Right renal pelvis (tissue), 4 donors: ENCODE data around the gene MAGEE2. TPM values are rescaled to one million over a fixed set of nuclear protein-coding genes. Genes with fewer than 3 reads are reported as not detected.
"Not testable (repeated sequence)": the region's sequence is repeated elsewhere in the genome, so short reads cannot be mapped to it uniquely, and the experiment has no call there.

ENCODE experiments used
- DNase-seq, 4 donors: peaks; one replicate each; pipeline ENCODE4 v3.0.0-alpha.2; 2013; ENCODE audit warnings: low read depth in 4 of 4, low spot score in 3 of 4, missing footprints in 1 of 4
- polyA plus RNA-seq, 4 donors: library from polyadenylated mRNA; unstranded; fragments of 120-200 nt; gene quantifications; one replicate each; pipeline ENCODE4 v1.2.1, GENCODE V29; 2013; ENCODE audit not compliant: insufficient read length in 4 of 4

MAGEE2 gene, protein sequence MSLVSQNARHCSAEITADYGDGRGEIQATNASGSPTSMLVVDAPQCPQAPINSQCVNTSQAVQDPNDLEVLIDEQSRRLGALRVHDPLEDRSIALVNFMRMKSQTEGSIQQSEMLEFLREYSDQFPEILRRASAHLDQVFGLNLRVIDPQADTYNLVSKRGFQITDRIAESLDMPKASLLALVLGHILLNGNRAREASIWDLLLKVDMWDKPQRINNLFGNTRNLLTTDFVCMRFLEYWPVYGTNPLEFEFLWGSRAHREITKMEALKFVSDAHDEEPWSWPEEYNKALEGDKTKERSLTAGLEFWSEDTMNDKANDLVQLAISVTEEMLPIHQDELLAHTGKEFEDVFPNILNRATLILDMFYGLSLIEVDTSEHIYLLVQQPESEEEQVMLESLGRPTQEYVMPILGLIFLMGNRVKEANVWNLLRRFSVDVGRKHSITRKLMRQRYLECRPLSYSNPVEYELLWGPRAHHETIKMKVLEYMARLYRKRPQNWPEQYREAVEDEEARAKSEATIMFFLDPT
- under 1 TPM; 0.49 to 0.97 (median 0.69) TPM for polyA plus RNA-seq

DNA sequence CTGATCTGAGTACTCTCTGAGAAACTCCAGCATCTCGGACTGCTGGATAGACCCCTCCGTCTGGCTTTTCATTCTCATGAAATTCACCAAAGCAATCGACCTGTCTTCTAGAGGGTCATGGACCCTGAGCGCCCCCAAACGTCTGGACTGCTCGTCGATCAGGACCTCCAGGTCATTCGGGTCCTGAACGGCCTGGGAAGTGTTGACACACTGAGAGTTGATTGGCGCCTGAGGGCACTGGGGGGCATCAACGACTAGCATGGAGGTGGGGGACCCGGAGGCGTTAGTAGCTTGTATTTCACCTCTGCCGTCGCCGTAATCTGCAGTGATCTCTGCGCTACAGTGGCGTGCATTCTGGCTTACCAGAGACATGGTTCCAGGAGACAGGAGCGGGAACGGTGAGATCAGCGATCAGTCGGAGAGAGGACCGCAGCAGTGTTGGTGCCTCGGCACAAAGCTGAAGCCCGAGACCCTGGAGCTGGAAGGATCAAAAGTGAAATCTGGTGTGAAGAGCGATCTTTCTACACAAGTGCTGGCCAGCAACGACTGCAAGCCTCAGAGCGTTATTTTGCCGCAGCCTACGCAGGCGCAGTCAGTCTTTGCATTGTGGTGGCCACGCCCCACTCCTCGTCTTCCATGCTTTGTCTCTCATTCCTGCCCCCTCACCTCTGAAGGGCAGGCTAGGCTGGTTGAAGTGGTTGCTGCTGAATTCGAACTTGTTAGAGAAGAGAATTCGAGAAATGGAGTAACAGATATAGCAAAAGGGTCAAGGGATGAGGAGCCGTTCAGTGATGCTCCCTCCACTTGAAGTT lies at the start of gene MAGEE2:
Gene MAGEE2, minus strand, starts transcription at position 575 of the 812 bp plus-strand sequence. Its CDS starts 203 bp downstream, at position 372.
- DNase-seq: peak in 2 of 4 donors; percentile 3 to 4

DNA sequence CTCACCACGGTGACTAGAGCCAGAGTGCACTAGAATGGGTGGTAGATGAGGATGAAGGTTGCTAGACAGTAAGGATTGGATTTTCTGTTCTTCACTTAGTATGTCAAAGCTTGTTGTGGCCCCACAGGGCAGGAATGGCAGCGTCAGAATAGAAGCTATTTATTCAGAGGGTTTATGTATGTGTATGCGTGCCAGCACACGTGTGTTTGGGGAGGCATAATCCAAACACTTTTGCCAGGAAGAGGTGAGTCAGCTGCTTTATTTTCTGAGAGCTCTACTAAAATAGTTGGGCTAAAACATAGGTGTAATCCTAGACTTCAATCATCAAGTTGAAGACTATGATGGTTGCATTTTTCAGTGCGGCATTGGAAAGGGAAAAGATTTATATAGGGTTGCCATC lies 1.2 kb upstream of the MAGEE2 start:
- no peak for DNase-seq

DNA sequence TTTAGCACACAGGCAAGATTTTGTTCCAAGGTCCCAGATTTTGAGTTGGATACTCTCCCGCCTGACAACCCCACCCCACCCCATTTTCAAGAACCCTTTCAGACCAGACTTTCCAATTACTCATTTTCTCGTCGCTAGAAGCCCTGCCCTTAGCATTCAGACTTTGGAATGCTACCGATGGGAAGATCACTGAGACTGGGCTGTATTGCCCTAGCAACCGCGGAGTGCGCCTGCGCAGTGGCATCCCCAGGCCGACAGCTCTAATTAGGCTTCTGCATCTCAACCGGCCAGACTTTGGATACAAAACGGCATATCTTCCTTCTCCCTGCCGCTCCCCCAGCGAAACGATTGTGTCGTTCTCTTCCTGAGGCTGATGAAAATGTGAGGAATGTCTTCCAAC lies 3.4 kb downstream of the MAGEE2 start:
- DNase-seq: peak in 1 of 4 donors; percentile 1

DNA sequence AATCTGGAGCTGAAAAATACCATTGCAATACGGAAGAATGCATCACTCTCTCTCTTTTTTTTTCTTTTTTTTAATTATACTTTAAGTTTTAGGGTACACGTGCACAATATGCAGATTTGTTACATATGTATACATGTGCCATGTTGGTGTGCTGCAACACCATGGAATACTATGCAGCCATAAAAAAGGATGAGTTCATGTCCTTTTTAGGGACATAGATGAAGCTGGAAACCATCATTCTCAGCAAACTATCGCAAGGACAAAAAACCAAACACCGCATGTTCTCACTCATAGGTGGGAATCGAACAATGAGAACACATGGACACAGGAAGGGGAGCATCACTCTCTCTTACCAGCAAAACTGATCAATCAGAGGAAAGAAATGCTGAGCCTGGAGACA lies 17.0 kb downstream of the MAGEE2 start:
- DNase-seq: not testable (repeated sequence)

DNA sequence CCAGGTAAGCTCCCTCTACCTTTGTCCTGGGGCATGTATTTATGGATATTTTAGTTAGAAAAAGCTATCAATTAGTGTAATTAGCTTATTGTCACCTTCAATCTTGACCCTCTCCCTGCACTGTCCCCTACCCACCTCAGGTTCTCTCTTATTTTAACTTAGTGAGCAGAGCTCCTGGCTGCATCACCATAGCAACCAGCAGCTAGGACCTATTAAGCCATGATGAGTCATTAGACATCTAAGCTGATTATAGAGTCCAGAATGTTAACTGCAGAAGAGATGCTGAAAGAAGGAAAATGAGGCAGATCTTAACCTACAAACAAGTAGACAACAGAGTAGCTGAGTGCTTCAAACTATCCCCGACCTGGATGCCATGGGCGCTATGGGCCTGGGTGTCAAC lies 36.6 kb downstream of the MAGEE2 start:
- DNase-seq: no peak

DNA sequence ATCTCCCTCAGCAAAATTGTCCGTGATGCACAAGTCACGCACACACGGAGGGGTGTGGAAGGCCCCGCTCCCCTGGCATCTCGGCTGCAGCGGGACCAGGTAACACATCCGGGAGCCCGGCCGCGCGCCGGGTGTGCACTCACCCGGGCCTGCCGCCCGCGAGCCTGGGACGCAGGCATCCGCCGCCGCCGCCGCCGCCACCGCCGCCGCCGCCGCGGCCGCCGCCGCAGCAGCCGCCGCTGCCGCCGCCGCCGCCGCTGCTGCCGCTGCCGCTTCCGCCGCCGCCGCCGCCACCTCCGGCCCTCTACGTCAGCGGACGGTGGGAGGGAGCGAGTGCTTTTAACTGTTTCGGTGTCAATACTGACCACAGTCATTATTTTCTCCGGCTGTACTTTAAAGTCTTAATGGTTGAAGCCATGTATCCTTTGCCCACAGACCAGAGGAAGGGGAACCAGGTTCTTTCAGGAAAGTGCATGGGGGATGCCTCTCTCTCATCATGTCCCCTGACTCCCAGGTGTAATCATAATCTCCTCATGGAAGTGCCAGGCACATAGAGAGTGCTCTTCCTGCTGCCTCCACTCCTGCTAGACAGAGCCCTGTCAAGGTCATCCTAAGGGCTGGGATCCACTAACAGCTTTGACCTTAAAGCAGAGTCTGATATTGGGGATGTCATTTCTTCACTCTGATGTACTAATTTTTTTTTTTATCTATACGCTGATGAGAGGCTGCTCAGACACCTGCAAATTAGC lies 38.0 kb downstream of the MAGEE2 start:
- peak in 3 of 4 donors; percentile 2 to 12 (median 4) for DNase-seq
